Body of pancreas (tissue), 4 donors: ENCODE measurements around the gene MYLK4. TPM values are rescaled to one million over a fixed set of nuclear protein-coding genes. Genes with fewer than 3 reads are reported as not detected.

Source experiments
- ATAC-seq: fragments of 150-250 bp; one replicate; pipeline ENCODE4 v1.9.1; 2016
- DNase-seq, 4 donors: peaks; one replicate each; pipeline ENCODE4 v3.0.0-alpha.2; 2019
- H3K27ac ChIP-seq, 4 donors: fragments of 200-600 bp; sonication (generic); 1 replicate in 3 of 4; 2 replicates in 1 of 4; pipeline versions ENCODE4 v1.5.1 to v1.6.1; 2016 to 2019; ENCODE audit warnings: mild to moderate bottlenecking in 1 of 4, mixed read lengths in 1 of 4, moderate library complexity in 1 of 4
- H3K27me3 ChIP-seq, 2 donors: fragments of 200-600 bp; sonication (generic); one replicate each; pipeline ENCODE4 v1.6.0; 2016; ENCODE audit warnings: mild to moderate bottlenecking in 1 of 2
- H3K36me3 ChIP-seq, 2 donors: fragments of 200-600 bp; sonication (generic); replicated peaks in 1 of 2; 2 replicates each; pipeline ENCODE4 v1.5.1; 2016; ENCODE audit warnings: low read depth in 2 of 2; ENCODE audit not compliant: insufficient read depth in 1 of 2
- H3K4me1 ChIP-seq: fragments of 200-600 bp; sonication (generic); one replicate; pipeline ENCODE4 v1.6.0; 2016
- H3K4me3 ChIP-seq, 2 donors: fragments of 200-600 bp; sonication (generic); 1 replicate in 1 of 2; 2 replicates in 1 of 2; pipeline ENCODE4 v1.5.1; 2016 to 2019
- H3K9me3 ChIP-seq, 3 donors: fragments of 200-600 bp; sonication (generic); 1 replicate in 2 of 3; 2 replicates in 1 of 3; pipeline ENCODE4 v1.5.1; 2016
- CTCF ChIP-seq, 7 experiments: fragments of 450-650 bp in 4 of 7; fragments of 200-600 bp in 3 of 7; sonication (generic) in 3 of 7; IDR thresholded peaks; one replicate each; pipeline ENCODE4 v1.5.1; 2016 to 2019; ENCODE audit warnings: antibody characterized with exemption in 7 of 7
- POLR2A ChIP-seq, 3 donors: fragments of 450-650 bp; IDR thresholded peaks; one replicate each; pipeline ENCODE4 v1.6.1; 2016; ENCODE audit warnings: antibody characterized with exemption in 3 of 3, mild to moderate bottlenecking in 2 of 3
- WGBS, 2 donors: methylation state at CpG; one replicate each; pipeline ENCODE4 v1.1.5; 2017; 5-methylcytosine and 5-hydroxymethylcytosine counted together
- intact Hi-C: fragments of 100-400 bp; cut with DNase I; formaldehyde crosslinking; loops from one replicate; pipeline ENCODE4 v1.15.1; 2023
- total RNA-seq, 2 donors: library from RNA; depleted of rRNA; stranded (reverse); fragments of >200 nt; gene quantifications; one replicate each; pipeline ENCODE4 v1.1.0, GENCODE V29; 2016

MYLK4 gene
- total RNA-seq, 2 donors from 2014 or later = 0.26 to 0.33 TPM

DNA sequence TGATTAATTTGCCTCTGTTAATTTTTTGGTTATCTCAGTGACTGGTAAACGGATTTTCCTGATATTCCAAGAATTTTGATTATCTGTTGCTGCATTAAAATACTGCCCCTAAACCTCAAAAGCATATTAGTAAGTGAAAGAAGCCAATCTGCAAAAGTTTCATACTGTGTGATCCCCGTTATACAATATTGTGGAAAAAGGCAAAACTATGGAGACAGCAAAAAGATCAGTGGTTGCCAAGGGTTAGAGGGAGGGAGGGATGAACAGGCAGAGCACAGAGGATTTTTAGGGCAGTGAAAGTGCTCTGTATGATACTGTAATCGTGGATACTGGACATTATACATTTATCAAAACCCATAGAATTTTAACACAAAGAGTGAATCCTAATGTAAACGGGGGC, 133.0 kb downstream of the MYLK4 start:
- no peak for TF ChIP-seq CTCF (IDR thresholded peaks at IDR 0.05)
- TF ChIP-seq POLR2A (IDR thresholded peaks at IDR 0.05) = no peak
- Histone ChIP-seq H3K27me3 (no peaks in the 10 kb centered on the region), H3K36me3 (no peaks in the 10 kb centered on the region), H3K4me3 (no peak overlapping the region), H3K27ac (no peak overlapping the region), H3K4me1 (no peaks in the 10 kb centered on the region), H3K9me3 (no peaks in the 10 kb centered on the region)
- intact Hi-C loops = no loop called here
- DNase-seq (no peak), ATAC-seq (no peak)
- WGBS, 2 donors = 46 to 61% methylated on average over 4 of the region's 4 CpGs

GRCh38 chr6:2616811-2617210, 133.9 kb downstream of the MYLK4 start:
- H3K4me1 ChIP-seq = no peaks in the 10 kb centered on the region
- H3K27ac ChIP-seq = no peak overlapping the region
- DNase-seq (no peak), ATAC-seq (no peak)
- H3K9me3 ChIP-seq = no peaks in the 10 kb centered on the region
- no peak for TF ChIP-seq POLR2A (IDR thresholded peaks at IDR 0.05)
- no peak for TF ChIP-seq CTCF (IDR thresholded peaks at IDR 0.05)
- H3K4me3 ChIP-seq = no peak overlapping the region
- WGBS, 2 donors = 62 to 65% methylated on average over 7 of the region's 7 CpGs
- no peaks in the 10 kb centered on the region for H3K36me3 ChIP-seq
- intact Hi-C loops = no loop called here
- H3K27me3 ChIP-seq = no peaks in the 10 kb centered on the region

- intact Hi-C loops = no loop called here
- ATAC-seq (no peak), DNase-seq (no peak)
- Histone ChIP-seq H3K27me3 (no peaks in the 10 kb centered on the region), H3K4me3 (no peak overlapping the region), H3K36me3 (no peaks in the 10 kb centered on the region), H3K9me3 (no peaks in the 10 kb centered on the region), H3K27ac (no peak overlapping the region), H3K4me1 (no peaks in the 10 kb centered on the region)
- no peak for TF ChIP-seq CTCF (IDR thresholded peaks at IDR 0.05)
- TF ChIP-seq POLR2A (IDR thresholded peaks at IDR 0.05) = no peak
- 46 to 58% methylated on average over 3 of the region's 3 CpGs for WGBS, 2 donors
Observed at GRCh38 chr6:2615251-2615650, 135.5 kb downstream of the MYLK4 start.

GRCh38 chr6:2614846-2615245, 135.9 kb downstream of the MYLK4 start:
- Histone ChIP-seq H3K4me1 (no peaks in the 10 kb centered on the region), H3K9me3 (no peaks in the 10 kb centered on the region), H3K4me3 (no peak overlapping the region), H3K27me3 (no peaks in the 10 kb centered on the region), H3K36me3 (no peaks in the 10 kb centered on the region), H3K27ac (no peak overlapping the region)
- DNase-seq (no peak), ATAC-seq (no peak)
- WGBS, 2 donors = 60 to 70% methylated on average over 5 of the region's 5 CpGs
- intact Hi-C loops = no loop called here
- TF ChIP-seq POLR2A (IDR thresholded peaks at IDR 0.05) (no peak), CTCF (IDR thresholded peaks at IDR 0.05) (no peak)

- no peak for DNase-seq
- Histone ChIP-seq H3K4me3 (no peak overlapping the region), H3K9me3 (no peaks in the 10 kb centered on the region), H3K27ac (no peak overlapping the region), H3K27me3 (no peaks in the 10 kb centered on the region), H3K36me3 (no peaks in the 10 kb centered on the region), H3K4me1 (no peaks in the 10 kb centered on the region)
- intact Hi-C loops = no loop called here
- 70 to 73% methylated on average over 6 of the region's 6 CpGs for WGBS, 2 donors
- TF ChIP-seq CTCF (IDR thresholded peaks at IDR 0.05) (no peak), POLR2A (IDR thresholded peaks at IDR 0.05) (no peak)
- no peak for ATAC-seq
Observed at GRCh38 chr6:2614155-2614554, 136.6 kb downstream of the MYLK4 start.

Other genes with a start within 250 kb of the MYLK4 start
- gene WRNIP1, start 14.5 kb upstream of the MYLK4 start, total RNA-seq = 10 to 100 TPM; 61.0 to 62.0 TPM
- gene SERPINB1, start 90.9 kb upstream of the MYLK4 start, total RNA-seq = 10 to 100 TPM; 19.1 to 80.4 TPM
- gene SERPINB9, start 152.4 kb upstream of the MYLK4 start, total RNA-seq = 1 to 10 TPM; 2.0 to 4.2 TPM
- gene SERPINB6, start 220.6 kb upstream of the MYLK4 start, total RNA-seq = 100 to 1,000 TPM; 113 to 147 TPM
- gene NQO2, start 249.0 kb upstream of the MYLK4 start, total RNA-seq = 10 to 100 TPM in 1 of 2 donors, 1 to 10 TPM in 1; 7.3 to 17.1 TPM